NOMO-1 treated with dmso at 0.1 percent for 144 hours (cell line): Measurements from ENCODE around the gene NAT8L.

Experiments
- DNase-seq: peaks from one replicate; lab custom pipeline; 2025; ENCODE audit not compliant: unreplicated experiment; lab: John Stamatoyannopoulos, UW

The NAT8L gene

GRCh38 chr4:2090642-2091041 lies 31.5 kb downstream of the NAT8L start:
- DNase-seq = no peak

GRCh38 chr4:2091990-2092668 lies 33.0 kb downstream of the NAT8L start:
- no peak for DNase-seq

- DNase-seq = no peak
These were observed 33.5 kb downstream of the NAT8L start for GRCh38 chr4:2092669-2093053.

GRCh38 chr4:2093265-2093664 lies 34.1 kb downstream of the NAT8L start:
- DNase-seq = no peak

- no peak for DNase-seq
These were observed 35.4 kb downstream of the NAT8L start for GRCh38 chr4:2094545-2094944.

- DNase-seq = no peak
These were observed 36.3 kb downstream of the NAT8L start for GRCh38 chr4:2095236-2096072.

- no peak for DNase-seq
These were observed 37.0 kb downstream of the NAT8L start for GRCh38 chr4:2096073-2096609.

GRCh38 chr4:2101346-2102044 lies 42.4 kb downstream of the NAT8L start:
- no peak for DNase-seq

- DNase-seq = no peak
These were observed 43.1 kb downstream of the NAT8L start for GRCh38 chr4:2102045-2102883.

GRCh38 chr4:2103127-2103842 lies 44.2 kb downstream of the NAT8L start:
- no peak for DNase-seq

- no peak for DNase-seq
These were observed 44.9 kb downstream of the NAT8L start for GRCh38 chr4:2103843-2104547.

- DNase-seq = no peak
These were observed 45.6 kb downstream of the NAT8L start for GRCh38 chr4:2104556-2105345.

- DNase-seq = no peak
These were observed 46.4 kb downstream of the NAT8L start for GRCh38 chr4:2105559-2105958.

GRCh38 chr4:2116687-2117400 lies 57.7 kb downstream of the NAT8L start:
- no peak for DNase-seq
